HG03103 (cell line): Measurements from ENCODE around the gene SPRED1.
"Not testable (repeated sequence)": the region's sequence is repeated elsewhere in the genome, so short reads cannot be mapped to it uniquely, and the experiment has no call there.

Experiments used
- ATAC-seq: cut with Tn5 transposase; IDR thresholded peaks from one replicate; pipeline ENCODE4 v1.9.1; 2021; ENCODE audit warnings: low read depth; ENCODE audit not compliant: unreplicated experiment

Gene SPRED1

DNA sequence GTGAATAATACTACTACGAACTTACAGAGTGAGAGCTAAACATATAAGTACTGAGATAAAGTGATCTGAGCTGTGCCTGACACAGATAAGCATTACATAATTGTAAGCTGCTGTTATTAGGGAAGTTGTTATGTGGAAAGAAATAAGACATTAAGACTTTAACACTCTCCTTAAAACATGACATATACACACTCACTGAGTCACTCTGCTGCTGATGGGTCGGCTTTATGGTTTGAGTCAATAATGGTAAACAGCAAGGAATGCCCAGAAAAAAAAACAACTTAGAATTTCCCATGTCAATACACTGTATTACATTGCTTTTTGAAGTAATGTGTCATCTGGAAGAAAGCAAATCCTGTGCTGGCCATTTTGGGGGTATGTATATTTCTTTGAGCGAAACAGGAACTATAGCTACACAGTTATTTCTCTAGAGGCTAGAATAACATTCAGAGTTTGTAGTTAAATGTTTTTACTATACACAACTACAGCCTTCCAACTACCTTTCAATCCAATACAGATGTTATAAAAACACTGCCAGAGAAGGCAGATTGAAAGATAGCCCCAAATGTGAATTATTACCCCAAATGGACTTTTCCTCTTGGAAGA is 22.8 kb upstream of the SPRED1 start:
- no peak for ATAC-seq

DNA sequence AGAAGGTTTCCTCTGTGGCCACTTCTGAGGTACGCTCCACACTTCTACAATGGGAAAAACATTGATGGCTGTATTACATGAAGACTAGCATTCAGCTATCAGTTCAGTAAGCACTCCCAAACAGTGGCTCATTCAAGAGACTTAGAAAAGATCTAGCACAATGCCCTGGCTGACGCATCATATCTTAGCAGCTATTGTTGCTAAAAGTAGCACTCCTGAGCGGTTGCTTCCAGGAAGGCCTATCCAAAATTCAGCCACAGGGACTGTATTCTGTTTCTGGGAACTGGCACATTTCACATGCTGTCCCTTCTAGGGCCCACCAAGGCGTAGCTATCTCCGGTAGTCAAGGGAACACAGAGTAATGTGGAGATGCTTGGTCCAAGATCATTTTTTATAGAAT is 21.2 kb upstream of the SPRED1 start:
- no peak for ATAC-seq

DNA sequence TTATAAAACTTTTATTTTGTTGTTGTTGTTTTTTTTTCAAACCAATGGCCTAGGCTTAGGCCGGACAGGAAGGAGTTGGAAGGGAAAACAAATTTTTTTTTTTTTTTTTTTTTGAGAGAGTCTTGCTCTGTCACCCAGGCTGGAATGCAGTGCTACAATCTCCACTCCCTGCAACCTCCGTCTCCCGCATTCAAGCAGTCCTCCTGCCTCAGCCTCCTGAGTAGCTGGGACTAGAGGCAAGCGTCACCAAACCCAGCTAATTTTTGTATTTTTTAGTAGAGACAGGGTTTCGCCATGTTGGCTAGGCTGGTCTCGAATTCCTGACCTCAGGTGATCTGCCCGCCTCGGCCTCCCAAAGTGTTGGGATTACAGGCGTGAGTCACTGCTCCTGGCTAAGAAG is 15.6 kb upstream of the SPRED1 start:
- ATAC-seq: not testable (repeated sequence)

DNA sequence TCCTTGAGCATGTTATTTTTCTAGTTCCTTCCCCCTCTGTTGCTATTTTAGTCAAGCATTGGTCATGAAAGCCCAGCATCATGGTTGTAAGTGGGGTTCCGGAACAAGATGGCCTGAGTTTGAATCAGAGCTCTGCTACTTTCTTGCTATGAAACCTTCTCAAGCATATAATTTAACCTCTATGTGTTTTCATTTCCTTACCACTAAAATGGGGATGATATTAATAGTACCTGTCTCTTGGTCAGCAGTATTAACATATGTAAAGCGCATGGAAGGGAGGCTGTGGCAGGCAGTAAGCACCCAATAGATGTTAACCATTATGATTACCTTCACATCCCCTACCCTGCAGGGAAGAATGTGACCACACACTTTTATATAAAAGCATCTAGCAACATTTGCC is 14.3 kb upstream of the SPRED1 start:
- no peak for ATAC-seq

DNA sequence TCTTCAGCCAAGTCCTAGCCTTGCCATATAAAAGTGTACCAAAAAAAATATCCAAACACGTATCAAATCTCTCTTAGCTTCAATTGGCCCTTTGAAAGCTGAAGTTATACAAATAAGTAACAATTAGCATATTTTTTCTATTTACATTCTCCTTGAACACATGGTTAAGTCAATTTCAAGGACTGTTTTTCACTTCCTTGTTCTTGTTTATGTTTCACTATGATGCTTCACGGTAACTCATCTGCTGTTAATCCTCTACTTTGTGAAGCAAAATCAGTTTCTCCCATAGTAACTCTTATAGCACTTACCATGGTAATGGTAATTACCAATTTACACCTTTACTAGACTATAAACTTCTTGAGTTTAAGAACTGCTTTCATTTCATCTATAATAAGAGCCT is 10.6 kb upstream of the SPRED1 start:
- peak; percentile 76 for ATAC-seq

DNA sequence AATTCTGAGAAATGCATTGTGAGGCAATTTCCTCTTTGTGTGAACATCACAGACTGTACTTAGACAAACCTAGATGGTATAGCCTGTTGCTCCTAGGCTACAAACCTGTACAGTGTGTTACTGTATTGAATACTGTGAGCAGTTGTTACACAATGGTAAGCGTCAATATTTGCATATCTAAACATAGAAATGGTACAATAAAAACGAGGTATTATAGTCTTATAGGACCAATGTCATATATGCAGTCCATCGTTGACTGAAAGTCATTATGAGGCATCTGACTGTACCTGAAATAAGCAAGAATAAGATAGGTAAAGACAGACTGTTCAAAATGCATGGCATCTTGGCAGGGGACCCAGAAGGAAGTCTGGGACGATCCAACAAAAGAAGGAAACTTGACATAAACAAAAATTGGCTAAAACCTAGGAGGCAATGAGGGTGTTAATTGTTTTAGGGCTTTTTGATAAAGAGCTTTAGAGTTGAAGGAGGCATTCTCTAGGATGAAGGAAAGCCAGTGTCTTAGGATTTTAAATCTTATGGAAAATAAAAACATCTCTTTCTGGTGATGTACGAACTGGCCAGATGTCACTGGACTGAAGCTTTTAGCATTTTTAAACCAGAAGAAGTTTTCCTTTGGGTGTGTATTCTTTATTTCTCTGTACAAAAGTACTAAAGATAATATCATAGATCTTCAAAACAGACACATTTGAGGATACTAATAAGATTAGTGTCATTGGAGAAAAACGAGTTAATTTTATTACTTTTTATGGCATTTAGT is 9.2 kb upstream of the SPRED1 start:
- ATAC-seq: no peak

DNA sequence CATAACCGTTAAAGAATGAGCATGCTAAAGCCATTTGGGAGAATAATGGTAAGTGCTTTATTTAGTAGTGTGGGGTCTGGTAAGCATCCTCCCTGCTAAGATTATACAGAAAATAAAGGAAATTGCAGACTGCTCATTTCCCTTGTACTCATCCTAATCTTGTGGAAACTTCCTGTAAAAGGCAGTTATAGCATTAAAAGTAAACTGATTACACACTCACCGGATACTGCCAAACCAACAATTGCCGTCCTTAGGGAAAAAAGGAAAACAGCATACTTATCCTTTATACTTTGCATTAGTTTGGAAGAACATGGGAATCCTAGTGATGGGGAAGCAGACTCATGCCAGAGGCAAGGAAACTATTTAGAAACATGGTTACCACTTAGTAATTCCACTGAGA is 5.3 kb upstream of the SPRED1 start:
- ATAC-seq: no peak

DNA sequence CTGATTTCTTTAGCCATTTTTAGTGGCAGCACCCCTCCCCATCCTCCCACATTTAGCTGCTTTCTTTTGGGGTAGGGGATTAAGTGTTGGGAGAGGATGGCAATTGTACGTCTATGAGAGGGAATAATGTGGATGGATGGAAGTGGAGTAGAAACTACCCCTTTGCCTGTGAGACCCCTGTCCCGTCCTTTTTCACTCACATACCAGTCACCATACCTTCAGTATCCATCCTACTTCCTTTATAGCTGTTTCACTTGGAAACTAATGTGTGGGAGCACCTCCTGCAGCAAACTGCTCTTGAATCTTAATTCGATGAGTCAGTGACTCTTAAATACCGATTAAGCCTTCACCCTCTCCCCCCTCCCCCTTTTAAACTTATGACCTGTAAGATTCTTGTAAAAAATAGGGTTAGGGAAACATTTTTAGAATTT is 730 bp downstream of the SPRED1 start:
- no peak for ATAC-seq

DNA sequence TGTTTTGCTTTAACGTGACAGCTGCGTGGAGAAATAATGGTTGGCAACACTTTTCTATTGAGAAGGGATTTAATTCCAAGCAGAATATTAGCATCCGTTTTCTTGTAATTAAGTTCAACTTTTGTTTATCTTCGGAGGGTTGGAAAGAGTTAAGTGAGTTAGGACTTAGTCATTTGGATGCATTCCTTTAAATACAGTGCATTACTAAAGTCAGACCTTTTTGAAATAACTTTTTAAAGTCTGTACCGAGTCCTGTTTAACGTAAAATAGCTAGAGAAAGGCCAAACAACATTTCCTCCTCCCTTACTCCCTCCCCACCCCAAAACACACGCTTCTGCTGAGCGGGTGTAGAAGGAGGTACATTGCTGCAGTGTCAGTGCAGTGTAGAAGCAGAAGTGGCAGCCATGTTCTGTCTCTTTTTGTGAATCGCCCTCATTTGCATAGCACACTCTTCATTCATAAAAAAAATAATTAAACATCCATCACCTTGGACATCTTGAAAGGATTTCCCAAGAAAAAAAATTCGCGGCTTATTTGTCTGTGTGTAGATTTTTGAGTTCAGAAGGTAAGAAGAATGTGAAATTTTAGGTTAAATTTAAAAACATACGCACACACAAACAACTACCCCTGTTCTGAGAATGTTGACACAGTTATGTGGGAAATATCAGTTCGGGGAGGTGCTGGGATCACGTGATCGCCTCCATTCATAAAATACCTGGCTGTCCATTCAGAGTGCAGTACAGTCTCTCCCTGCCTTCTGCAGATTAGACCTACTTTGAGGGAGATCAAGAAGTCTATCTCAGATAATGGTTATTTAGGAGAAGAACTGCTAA is 1.6 kb downstream of the SPRED1 start:
- no peak for ATAC-seq

DNA sequence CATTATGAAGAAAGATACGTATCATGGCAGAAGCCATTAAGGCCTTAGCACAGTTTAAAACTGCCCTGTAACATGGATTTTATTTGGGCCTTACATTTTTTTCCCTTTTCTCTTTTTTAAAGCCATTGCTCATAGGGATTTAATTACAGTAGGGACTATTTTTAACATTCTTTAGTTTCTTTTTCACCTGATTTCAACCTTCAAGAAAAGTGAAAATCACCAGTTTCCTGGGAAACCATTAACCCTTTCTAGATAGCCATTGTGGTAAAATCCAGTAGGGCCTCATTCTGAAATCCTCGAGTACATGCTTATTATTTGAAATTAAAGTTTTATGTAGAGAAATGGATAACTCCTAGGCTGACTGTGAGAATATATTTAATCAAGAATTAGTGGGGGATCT is 3.1 kb downstream of the SPRED1 start:
- no peak for ATAC-seq

DNA sequence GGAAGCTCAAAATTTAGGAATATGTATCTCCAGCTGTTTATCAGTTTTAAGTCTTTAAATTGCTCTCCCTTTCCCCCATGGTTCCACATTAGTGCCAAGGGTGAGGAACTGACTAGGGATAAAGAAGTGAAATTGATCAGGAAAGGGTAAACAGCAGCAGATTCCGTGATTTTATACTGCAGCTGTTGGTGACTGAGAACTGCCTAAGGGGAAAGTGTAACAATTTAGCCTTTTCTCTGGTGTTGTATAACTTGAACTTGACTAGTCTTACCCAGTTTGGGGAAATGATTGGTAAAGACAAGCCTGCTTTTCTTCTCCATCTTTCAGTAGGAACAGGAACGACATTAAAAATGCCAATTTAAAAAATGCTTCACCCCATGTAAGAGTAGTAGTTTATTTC is 5.0 kb downstream of the SPRED1 start:
- ATAC-seq: no peak

DNA sequence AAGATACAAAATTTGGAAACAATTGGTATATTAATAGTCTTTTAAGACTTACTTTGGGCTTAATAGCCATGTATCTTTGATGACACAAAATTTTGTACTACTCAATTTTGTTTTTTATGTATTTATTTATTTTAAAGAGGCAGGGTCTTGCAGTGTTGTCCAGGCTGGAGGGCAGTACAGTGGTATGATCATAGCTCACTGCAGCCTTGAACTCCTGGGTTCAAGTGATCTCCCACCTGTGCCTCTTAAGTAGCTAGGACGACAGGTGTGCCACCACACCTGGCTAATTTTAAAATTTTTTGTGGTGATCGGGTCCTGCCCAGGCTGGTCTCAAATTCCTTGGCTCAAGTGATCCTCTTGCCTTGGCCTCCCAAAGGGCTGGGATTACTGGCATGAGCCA is 6.5 kb downstream of the SPRED1 start:
- ATAC-seq: no peak

DNA sequence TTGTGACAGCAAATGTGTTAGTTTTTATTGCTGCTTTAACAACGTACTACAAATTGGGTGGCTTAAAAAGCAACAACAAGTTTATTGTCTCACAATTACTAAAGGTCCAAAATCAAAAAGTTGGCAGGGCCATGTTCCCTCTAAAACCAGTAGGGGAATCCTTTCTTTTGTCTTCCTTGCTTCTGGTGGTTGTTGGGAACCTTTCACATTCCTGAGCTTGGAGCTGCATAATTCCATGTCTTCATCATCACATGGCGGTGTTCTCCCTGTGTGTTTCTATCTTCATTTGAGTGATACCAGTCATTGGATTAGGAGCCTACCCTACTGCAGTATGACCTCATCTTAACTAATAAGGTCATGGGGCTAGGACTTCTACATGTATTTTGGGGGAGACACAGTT is 7.4 kb downstream of the SPRED1 start:
- no peak for ATAC-seq

DNA sequence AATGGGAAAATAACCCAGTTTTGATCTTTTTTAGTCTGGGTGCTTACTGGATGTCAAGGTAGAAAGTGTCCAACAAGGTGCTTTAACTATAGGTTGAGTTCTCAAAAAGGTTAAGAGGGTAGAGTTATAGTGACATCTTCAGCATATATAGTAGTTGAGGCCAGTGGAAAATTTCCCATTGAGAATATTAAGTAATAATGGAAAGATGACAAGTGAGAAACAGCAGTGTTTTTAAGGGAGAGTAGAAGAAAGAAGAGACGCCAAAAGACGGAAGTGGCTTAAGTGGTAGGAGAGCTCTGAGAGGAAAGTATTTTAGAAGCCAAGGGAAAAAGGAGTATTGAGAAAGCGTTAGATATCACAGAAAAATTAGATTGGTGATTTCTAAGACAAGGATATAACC is 10.6 kb downstream of the SPRED1 start:
- ATAC-seq: no peak

DNA sequence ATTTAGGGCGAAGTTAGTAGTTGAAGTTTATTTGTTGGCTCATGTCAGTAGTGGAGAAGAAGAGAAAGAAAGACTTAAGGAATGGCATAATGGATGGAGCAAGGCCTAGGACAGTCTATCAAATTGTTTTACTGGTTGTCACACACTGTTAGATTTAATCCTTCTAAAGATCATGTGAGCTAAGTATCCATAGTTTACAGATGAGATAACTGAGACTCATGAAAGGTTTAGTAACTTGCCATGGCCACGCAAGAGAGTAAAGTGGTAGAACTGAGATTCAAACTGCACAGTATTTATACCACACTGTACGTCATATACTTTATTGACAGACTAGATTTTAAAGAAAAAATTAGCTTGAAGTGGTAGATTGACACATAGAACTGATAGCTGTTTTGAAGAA is 11.4 kb downstream of the SPRED1 start:
- no peak for ATAC-seq

DNA sequence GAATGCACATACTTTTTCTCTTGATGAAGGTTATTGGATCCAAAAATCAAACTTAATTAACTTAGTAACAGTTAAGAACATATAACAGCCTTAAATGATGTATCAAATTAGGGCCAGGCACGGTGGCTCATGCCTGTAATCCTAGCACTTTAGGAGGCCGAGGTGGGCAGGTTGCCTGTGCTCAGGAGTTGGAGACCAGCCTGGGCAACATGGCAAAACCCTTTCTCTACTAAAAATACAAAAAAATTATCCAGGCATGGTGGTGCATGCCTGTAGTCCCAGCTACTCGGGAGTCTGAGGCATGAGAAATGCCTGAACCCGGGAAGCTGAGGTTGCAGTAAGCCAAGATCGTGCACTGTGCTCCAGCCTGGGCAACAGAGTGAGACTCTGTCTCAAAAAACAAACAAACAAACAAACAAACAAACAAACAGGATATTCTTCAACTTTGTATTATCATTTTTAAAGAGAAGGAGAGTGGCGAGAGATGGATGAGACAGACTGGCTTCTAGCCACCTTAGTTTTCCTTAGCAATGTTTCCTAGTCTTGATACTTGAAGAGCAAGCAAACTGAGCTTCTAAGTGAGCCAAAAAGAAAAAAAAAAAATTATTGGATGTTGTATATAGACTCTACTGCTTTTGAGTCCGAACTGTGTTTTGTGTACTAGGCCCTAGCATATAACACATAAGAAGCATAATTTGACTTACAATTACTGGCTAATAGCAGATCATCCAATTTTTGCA is 13.8 kb downstream of the SPRED1 start:
- ATAC-seq: no peak

DNA sequence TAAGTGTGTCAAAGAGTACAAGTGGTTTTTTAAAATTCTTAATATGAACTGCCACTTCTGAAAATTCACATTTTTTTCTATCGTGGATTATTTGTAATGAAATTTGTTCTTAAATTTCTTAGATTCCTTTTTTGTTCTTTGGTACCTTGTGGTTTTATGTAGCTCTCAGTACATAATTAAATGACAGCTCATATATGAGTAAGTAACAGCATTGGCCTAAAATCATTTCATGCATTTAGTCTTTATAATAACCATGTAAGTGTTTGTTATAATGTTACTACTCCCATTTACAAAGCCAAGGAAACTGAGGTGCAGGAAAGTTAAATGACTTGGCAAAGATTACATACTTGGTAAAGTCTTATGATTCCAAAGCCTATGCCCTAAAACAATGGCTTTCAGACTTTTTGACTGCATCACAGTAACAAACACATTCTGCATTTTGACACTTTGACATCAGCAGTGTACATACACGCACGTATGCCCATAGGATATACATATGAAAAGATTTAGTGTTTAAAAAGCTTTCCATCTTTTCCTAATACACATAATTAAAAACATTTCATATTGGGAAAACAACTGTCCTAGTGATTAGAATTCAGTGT is 14.9 kb downstream of the SPRED1 start:
- ATAC-seq: no peak

DNA sequence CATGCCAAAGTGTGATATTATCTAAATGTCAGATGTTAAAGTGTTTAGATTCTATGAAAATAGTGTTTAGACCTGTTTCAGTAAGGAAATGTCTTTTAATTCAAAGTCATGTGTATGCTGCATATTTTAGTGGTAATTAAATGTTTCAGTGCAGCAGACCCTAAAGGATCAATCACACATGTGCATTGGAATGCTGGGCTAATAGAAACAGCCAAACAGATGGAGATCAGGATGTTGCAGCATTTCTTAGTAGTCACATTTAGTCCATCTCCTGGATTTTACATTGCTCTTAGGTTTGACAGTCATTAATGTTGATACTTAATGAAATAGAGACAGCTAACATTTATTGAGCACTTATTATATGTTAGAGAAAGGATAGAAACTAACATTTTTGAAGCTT is 18.5 kb downstream of the SPRED1 start:
- no peak for ATAC-seq

DNA sequence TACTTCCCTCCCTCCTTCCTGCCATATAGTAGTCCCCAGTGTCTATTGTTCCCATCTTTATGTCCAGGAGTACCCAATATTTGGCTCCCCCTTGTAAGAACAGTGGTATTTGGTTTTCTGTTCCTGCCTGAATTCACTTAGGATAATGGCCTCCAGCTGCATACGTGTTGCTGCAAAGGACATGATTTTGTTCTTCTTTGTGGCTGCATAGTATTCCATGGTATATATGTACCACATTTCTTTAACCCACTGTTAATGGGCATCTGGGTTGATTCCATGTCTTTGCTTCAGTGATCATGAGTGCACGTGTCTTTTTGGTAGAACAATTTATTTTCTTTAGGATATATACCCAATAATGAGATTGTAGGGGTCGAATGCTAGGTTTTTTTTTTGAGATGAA is 19.3 kb downstream of the SPRED1 start:
- ATAC-seq: no peak

DNA sequence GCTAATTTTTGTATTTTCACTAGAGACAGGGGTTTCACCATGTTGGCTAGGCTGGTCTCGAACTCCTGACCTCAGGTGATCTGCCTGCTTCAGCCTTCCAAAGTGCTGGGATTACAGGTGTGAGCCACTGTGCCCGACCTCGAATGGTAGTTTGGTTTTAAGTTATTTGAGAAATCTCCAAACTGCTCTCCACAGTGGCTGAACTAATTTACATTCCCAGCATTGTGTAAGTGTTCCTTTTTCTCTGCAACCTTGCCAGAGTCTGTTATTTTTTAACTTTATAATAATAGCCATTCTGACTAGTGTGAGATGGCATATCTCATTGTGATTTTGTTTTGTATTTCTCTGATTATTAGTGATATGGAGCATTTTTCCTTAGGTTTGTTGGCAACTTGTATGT is 19.8 kb downstream of the SPRED1 start:
- not testable (repeated sequence) for ATAC-seq

DNA sequence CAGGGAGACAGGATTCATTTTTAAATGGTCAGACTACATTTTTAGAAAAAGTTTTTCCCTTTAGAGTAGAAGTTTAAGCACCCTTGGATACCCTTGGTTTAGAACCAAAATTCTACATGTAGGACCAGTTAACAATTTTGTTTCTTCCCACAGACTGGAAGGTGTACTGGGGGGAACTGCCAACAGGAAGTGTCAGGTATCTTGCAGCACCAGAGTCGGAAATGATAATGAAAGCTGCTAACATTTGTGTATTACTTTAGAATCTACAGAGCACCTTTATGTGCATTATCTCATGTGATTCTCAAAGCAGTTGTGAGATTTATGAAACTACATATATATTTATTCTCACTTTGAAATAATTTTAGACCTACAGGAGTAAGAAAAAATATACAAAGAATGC is 21.5 kb downstream of the SPRED1 start:
- no peak for ATAC-seq
